Endothelial cell (in vitro differentiated cells): ENCODE measurements around the gene C8A. TPM values are rescaled to one million over a fixed set of nuclear protein-coding genes. Genes with fewer than 3 reads are reported as not detected.

Experiments
- DNase-seq: peaks from one replicate; pipeline ENCODE4 v3.0.0; 2021; ENCODE audit warnings: low spot score
- H3K27ac Mint-ChIP-seq: one replicate; pipeline ENCODE4 v1.8.0; 2021; ENCODE audit warnings: mixed read lengths, inconsistent platforms; ENCODE audit not compliant: unreplicated experiment
- H3K27me3 Mint-ChIP-seq: one replicate; pipeline ENCODE4 v1.8.0; 2021; ENCODE audit warnings: mild to moderate bottlenecking, moderate library complexity, mixed read lengths, inconsistent platforms; ENCODE audit not compliant: unreplicated experiment
- H3K36me3 Mint-ChIP-seq: one replicate; pipeline ENCODE4 v1.8.0; 2021; ENCODE audit warnings: mild to moderate bottlenecking, low read depth, mixed read lengths, inconsistent platforms; ENCODE audit not compliant: unreplicated experiment
- H3K4me1 Mint-ChIP-seq: one replicate; pipeline ENCODE4 v1.8.0; 2021; ENCODE audit warnings: mild to moderate bottlenecking, mixed read lengths, inconsistent platforms; ENCODE audit not compliant: unreplicated experiment
- H3K4me3 Mint-ChIP-seq: one replicate; pipeline ENCODE4 v1.8.0; 2021; ENCODE audit warnings: mild to moderate bottlenecking, mixed read lengths, inconsistent platforms; ENCODE audit not compliant: unreplicated experiment
- H3K9me3 Mint-ChIP-seq: one replicate; pipeline ENCODE4 v1.8.0; 2021; ENCODE audit warnings: mixed read lengths, inconsistent platforms; ENCODE audit not compliant: unreplicated experiment
- CTCF ChIP-seq: fragments of 200-600 bp; sonication (generic); IDR thresholded peaks from one replicate; pipeline ENCODE4 v1.5.0; 2021; ENCODE audit warnings: antibody characterized with exemption; ENCODE audit not compliant: unreplicated experiment
- total RNA-seq: library from RNA; stranded (reverse); fragmentation: NEBNext Ultra II Directional; extraction: Animal tissue kit (Norgen Biotek cat#: 25700); gene quantifications from one replicate; pipeline ENCODE4 v1.2.1, GENCODE V29; 2021; ENCODE audit not compliant: unreplicated experiment

C8A gene
- total RNA-seq, 1 donor from 2014 or later: not detected

DNA sequence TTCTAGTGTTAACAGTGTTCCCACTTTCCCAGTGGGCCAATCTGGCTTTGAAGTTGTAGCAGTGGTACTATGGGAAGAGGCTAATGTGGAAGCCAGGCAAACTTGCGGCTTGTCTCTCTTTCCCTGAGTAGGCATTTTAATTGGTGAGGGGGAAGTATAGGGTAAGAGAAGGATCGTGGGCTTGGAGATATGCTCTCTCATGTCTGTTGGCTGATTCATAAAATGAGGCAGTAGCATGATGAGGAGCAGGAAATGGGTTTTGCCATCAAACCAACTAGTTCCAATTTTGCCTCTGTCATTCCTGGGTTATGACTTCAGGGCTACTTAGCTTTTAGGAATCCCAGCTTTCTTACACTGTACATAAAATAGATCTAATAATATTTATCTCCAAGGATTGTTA, 12.1 kb downstream of the C8A start:
- no peak overlapping the region for H3K27ac Mint-ChIP-seq
- H3K4me3 Mint-ChIP-seq: no peak overlapping the region

GRCh38 chr1:56867491-56867890, 12.9 kb downstream of the C8A start:
- Mint-ChIP-seq H3K4me3 (no peak overlapping the region), H3K27me3 (peaks cover 2% of the 10 kb centered on the region), H3K27ac (no peak overlapping the region), H3K9me3 (no peaks in the 10 kb centered on the region), H3K36me3 (no peaks in the 10 kb centered on the region), H3K4me1 (no peaks in the 10 kb centered on the region)
- no peak for DNase-seq
- no peak for TF ChIP-seq CTCF

More for the DNA sequence above, 12.1 kb downstream of the C8A start:
- Mint-ChIP-seq H3K36me3 (no peaks in the 10 kb centered on the region), H3K4me1 (no peaks in the 10 kb centered on the region), H3K27me3 (peaks cover 2% of the 10 kb centered on the region), H3K9me3 (no peaks in the 10 kb centered on the region)
- TF ChIP-seq CTCF: no peak
- DNase-seq: no peak

- no peak for TF ChIP-seq CTCF
- H3K9me3 Mint-ChIP-seq: no peaks in the 10 kb centered on the region
- no peak for DNase-seq
- H3K36me3 Mint-ChIP-seq: no peaks in the 10 kb centered on the region
- H3K27me3 Mint-ChIP-seq: peaks cover 2% of the 10 kb centered on the region
- H3K4me3 Mint-ChIP-seq: no peak overlapping the region
- no peak overlapping the region for H3K27ac Mint-ChIP-seq
- H3K4me1 Mint-ChIP-seq: no peaks in the 10 kb centered on the region
Measured at GRCh38 chr1:56868761-56869160, 14.2 kb downstream of the C8A start.

DNA sequence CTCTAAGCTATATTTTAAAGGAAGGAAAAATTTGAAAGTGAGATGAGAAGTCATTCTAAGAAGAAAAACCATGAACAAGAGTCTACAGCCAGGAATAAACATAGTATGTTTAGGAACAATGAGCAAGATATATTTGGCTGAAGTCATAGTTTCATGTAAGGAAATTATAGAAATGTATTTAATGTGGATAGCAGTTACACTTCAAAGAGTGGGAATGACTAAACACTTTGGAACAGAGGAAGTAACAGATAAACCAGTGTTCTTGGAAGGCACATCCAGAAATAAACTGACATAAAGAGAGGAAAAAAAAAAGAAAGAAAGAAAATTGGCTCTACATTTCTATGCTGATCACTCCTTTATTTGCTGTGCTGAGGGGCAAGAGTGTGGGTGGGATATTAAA, 18.0 kb downstream of the C8A start:
- no peak for TF ChIP-seq CTCF
- Mint-ChIP-seq H3K4me3 (no peak overlapping the region), H3K27ac (no peak overlapping the region), H3K4me1 (no peaks in the 10 kb centered on the region), H3K36me3 (no peaks in the 10 kb centered on the region), H3K27me3 (peaks cover 4% of the 10 kb centered on the region), H3K9me3 (no peaks in the 10 kb centered on the region)
- no peak for DNase-seq

DNA sequence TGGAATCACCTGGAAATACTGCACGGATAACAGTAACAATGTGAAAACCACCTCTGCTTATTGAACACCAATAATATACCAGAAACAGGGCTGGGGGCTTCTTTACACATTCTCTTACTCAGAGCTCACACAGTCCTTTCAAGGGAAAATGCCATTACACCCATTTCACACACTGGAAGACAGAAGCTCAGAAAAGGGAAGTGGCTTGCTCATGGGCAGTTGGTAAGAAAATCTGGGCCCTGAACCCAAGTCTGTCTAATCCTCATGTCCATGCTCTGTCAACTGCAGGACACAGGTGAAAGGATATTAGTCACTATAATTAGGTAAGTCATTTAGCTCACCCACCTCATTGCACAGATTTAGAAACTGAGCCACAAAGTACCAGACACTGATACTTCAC, 18.6 kb downstream of the C8A start:
- H3K27ac Mint-ChIP-seq: no peak overlapping the region
- H3K9me3 Mint-ChIP-seq: no peaks in the 10 kb centered on the region
- TF ChIP-seq CTCF: no peak
- no peak overlapping the region for H3K4me3 Mint-ChIP-seq
- DNase-seq: no peak
- peaks cover 4% of the 10 kb centered on the region for H3K27me3 Mint-ChIP-seq
- no peaks in the 10 kb centered on the region for H3K36me3 Mint-ChIP-seq
- peaks cover 2% of the 10 kb centered on the region for H3K4me1 Mint-ChIP-seq
